GM19372 (cell line): ENCODE data around the gene MTHFD1.
A peak's percentile ranks its signal among the peaks of the same experiment; 100 is the strongest.
"Not testable (repeated sequence)": the region's sequence is repeated elsewhere in the genome, so short reads cannot be mapped to it uniquely, and the experiment has no call there.

ENCODE experiments used
- ATAC-seq: cut with Tn5 transposase; IDR thresholded peaks from one replicate; pipeline ENCODE4 v1.9.1; 2021; ENCODE audit warnings: mild to moderate bottlenecking, low read depth, moderate library complexity; ENCODE audit not compliant: unreplicated experiment

Gene MTHFD1

GRCh38 chr14:64387782-64388532 lies at the start of gene MTHFD1:
MTHFD1 (plus strand) TSS chr14:64388353; CDS start chr14:64388428, 75 bp downstream.
- ATAC-seq, result peak; percentile 80

DNA sequence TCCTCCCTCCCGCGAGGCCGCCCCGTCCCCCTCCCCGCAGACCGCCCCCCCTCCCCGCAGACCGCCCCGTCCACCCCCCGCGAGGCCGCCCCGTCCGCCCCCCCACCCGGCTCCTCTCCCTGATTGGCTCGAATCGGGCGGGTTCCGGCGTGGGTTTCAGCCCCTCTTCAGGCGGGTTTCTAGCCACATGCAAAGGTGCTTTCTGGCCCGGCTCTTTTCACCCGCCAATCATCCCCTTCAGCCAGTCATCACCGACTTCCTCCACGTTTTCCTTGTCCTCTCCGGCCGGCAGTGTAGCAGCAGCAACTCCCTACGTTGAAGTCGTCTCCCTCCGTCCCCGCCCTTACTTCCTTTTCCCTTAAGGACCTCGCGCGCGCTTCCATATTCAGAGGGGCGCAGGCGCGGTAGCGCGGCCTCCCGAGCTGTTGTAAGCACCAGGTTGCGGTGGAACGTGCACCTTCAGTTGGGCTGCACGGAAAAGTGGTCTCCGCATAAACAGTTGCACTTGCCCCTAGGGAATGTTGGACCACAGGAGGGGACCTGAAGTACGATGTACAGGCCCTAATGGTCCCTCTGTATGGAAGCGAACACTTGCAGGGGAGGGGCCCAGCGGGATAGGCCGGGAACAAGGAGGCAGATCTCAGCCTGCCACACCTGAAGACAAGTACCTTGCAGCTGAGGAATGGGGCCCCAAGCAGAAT lies 49.4 kb upstream of the MTHFD1 start:
- ATAC-seq, result peak; percentile 88

GRCh38 chr14:64340560-64341196 lies 47.5 kb upstream of the MTHFD1 start:
- no peak for ATAC-seq

- ATAC-seq, result no peak
Observed at GRCh38 chr14:64347748-64348147, 40.4 kb upstream of the MTHFD1 start.

DNA sequence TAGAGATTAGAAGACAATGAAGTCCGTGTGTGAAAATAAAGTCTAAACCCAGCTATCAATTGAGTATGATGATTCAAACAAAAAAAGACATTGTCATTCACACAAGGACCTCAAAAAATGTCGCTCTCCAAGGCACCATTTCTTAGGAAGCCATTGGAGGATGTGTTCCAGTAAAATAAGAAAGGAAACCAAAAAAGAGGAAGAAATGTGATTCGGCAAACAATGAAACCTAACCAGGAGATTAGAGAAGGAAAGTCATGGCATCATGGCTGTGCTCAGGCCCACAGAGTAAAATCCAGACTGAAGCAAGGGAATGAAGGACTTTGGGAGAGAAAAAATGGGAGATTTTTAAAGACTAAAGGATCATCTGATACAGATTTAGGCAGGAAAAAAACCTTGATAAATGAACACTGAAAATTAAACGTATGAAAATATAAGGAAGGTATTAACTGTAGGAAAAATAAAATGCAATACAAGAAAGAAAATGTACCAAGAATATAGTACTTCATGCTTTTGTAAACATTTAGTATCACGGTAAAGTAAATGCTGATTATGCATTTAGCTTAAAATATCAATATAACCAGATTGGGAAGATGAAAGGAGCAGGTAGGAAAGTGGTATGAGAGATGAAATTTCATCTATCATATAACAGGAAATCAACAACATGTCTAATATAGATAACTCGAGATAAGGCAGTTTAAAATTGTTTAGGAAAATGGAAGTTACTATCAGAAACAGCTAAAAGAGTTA lies 38.2 kb upstream of the MTHFD1 start:
- ATAC-seq, result no peak

DNA sequence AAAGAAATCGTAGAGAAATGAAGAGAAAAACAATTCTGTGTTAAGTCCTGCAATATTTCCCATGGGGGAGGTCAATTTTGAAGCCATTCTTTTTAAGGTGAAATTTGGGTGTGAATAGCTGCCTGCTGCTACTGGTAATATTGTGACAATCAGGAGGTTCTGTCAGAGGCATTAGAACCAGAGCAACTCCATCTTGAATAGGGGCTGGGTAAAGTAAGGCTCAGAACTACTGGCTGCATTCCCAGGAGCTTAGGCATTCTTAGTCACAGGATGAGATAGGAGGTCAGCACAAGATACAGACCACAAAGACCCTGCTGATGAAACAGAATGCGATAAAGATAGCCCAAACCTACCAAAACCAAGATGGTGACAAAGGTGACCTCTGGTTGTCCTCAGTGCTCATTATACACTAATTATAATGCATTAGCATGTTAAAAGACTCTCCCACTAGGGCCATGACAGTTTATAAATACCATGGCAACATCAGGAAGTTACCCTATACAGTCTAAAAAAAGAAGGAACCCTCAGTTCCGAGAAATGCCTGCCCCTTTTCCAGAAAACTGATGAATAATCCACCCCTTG lies 24.8 kb upstream of the MTHFD1 start:
- no peak for ATAC-seq

DNA sequence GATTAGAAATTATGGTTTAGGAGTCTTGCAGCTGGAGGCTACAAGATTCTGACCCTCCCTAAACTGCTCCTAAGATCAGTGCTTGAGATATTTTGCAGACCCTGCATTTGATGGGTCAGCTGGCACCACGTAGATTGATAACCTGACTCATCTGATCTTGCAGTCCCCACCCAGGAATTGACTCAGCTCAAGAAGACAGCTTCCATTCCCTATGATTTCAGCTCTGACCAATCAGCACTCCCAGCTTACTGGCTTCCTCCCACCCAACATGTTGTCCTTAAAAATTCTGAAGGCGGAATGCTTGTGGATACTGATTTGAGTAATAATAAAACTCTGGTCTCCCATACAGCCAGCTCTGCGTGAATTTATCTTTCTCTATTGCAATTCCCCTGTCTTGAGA lies 23.2 kb upstream of the MTHFD1 start:
- no peak for ATAC-seq

GRCh38 chr14:64365358-64365889 lies 22.7 kb upstream of the MTHFD1 start:
- not testable (repeated sequence) for ATAC-seq

DNA sequence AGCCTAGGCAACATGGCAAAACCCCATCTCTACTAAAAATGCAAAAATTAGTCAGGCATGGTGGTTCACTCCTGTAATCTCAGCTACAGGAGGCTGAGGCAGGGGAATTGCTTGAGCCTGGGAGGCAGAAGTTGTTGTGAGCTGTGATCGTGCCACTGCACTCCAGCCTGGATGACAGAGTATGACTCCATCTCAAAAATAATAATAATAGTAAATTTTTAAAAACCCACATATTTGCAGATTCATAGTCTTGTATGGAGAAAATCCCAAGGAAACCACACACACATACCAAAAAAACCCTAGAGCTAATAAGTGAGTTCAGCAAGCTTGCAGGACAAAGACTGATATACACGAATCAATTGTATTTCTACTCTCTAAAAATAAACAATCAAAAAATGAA lies 19.0 kb upstream of the MTHFD1 start:
- ATAC-seq, result no peak

GRCh38 chr14:64387232-64387781 lies 846 bp upstream of the MTHFD1 start:
- peak; percentile 21 for ATAC-seq

DNA sequence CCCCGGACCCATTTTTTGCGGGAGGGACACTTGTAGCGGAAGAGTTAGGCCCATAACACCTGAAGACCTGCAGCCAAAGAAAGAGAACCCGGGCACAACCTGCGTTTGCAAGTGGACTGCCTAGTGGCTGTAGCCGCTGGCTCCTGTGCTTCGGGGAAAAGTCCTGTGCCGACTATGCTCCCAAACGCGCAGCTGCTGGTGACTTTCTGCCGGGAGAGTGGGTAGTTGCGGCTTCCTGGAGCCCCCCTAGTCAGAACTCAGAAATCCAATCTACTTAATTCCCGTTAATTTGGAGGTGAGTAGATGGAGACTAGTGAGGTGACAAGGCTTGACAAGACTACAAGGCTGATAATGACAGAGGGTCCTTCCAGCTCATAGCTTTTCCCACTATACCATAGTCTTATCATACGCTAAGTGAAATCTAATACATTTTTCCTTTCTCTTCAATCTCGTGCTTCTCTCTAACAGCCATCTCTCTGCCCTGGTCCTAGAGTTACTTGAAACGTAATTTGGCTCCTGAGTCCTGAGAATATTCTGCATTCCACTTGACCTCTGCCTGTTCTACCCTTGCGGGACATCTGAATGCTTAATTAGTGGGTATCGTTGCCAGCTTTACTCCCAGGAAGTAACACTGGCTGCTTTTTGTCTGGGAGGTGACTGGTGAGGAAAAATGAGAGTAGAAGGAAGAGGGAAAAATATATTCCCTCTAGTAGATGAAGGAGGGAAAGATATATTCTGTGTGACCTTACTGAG lies 556 bp downstream of the MTHFD1 start:
- no peak for ATAC-seq

DNA sequence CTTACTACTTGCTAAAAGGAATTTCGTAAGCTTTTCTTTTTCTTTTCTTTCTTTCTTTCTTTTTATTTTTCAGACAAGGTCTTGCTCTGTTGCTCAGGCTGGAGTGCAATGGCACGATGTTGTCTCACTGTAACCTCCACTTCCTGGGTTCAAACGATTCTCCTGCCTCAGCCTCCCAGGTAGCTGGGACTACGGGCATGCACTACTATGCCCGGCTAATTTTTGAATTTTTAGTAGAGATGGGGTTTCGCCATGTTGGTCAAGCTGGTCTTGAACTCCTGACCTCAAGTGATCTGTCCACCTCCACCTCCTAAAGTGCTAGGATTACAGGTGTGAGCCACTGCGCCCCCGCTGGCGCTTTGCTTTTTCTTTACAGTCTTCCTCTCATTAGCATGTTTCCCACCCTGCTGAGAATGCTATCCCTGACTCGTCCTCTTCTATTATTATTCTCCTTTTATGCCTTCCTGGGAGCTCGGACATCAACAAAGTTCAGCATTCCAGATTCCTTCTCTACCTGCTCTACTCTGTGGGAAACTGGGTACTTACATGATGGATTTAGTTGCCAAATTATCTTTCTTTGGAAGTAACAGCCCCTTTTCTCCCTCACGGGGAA lies 3.1 kb downstream of the MTHFD1 start:
- no peak for ATAC-seq

GRCh38 chr14:64391986-64392385 lies 3.8 kb downstream of the MTHFD1 start:
- ATAC-seq, result no peak

GRCh38 chr14:64393189-64393726 lies 5.1 kb downstream of the MTHFD1 start:
- ATAC-seq, result not testable (repeated sequence)

DNA sequence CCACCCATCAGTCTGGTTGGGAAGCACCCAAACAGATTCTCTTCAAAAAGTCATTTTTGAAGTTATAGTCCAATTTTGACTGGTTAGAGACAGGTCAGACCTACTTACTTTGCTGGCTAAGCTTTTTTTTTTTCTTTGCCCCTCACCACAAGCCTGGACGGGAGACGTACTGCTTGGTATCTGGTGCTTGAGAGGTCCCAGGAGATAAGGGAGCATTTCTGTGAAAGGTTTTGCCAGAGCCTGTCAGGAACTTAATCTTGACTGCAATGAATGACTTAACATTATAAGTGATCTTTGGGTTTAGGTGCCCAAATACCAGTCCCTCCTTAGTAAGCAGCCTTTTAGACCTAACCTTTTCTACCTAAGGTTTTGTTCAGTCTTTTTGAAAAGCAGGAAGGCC lies 6.3 kb downstream of the MTHFD1 start:
- ATAC-seq, result no peak

GRCh38 chr14:64394977-64395633 lies 7.0 kb downstream of the MTHFD1 start:
- no peak for ATAC-seq

DNA sequence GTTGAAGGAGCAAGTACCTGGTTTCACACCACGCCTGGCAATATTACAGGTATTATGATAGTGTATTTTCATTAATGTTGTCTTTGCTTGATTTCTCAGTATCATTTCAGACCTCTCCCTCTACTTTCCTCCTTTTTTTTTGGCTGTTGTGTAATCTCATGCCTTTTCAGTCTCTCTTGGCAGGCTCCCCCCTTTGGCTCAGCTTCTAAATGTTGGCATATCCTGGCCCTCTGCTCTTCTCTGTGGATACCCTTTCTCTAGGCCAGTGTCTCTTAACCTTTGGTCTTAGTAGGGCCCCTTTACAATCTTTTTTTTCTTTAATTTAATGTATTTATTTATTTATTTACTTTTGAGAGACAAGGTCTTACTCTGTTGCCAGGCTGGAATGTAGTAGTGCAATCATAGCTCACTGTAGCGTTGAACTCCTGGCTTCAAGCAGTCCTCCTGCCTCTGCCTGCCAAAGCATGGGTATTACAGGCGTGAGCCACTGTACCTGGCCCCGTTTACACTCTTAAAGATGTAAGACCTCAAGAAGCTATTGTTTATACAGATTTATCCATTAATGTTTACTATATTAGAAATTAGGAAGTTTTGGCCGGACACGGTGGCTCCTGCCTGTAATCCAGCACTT lies 12.8 kb downstream of the MTHFD1 start:
- no peak for ATAC-seq

- no peak for ATAC-seq
Observed at GRCh38 chr14:64401949-64402348, 13.8 kb downstream of the MTHFD1 start.
